Erythroblast (primary cell): ENCODE data around the gene WNT6.
A peak's percentile ranks its signal among the peaks of the same experiment; 100 is the strongest.

Experiments
- DNase-seq, 2 experiments: peaks; one replicate each; lab custom pipeline; 2025; lab: John Stamatoyannopoulos, UW
- GATA1 ChIP-seq: IDR thresholded peaks from 2 replicates; pipeline ENCODE4 v1.6.1; 2011; ENCODE audit warnings: low read depth, mild to moderate bottlenecking, control low read depth, low read length, moderate library complexity
- POLR2A ChIP-seq: IDR thresholded peaks from 2 replicates; pipeline ENCODE4 v1.6.1; 2011; ENCODE audit warnings: mild to moderate bottlenecking, low read length

Gene WNT6

DNA sequence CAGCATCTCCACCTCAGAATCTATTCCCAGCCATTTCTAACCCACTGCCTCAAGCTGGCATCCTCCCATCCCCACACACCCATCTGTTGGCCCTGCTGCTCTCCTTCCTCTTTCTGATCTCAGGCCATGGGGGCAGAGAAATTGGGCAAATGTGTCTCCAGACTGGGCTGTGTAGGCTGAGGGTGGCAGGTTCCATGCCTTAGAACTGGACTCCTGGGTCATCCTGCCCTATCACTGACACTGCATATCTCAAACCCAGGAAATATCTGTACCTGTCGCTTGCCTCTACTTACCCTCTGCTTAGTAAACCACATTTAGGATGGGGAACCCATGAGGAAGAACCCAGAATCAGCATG lies 22.8 kb downstream of the WNT6 start:
- TF ChIP-seq POLR2A = no peak
- no peak for TF ChIP-seq GATA1
- no peak for DNase-seq

DNA sequence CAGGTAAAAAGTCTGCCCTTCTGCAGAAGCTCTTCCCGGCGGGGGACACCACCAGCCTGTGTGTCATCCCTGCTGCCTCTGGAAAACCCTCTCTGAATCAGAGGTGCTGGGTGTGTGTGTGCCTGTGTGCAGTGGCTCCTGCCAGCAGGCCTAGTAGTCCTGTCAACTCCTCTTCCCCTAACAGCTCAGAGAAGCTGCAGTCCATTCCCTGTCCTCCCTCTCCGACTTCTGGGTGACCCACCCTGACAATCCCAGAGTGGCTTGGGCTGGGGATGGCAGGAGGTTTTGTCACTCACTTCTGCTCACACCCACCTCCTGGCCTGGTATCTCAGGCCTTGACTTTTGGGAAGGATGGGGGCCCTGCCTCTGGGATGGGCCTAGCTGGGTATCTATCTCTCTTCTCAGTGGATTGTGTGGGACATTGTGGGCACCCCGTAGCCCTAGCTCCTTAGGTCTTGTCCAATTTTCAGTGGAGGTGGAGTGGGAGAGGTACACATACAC lies 23.3 kb downstream of the WNT6 start:
- no peak for DNase-seq
- TF ChIP-seq POLR2A = no peak
- no peak for TF ChIP-seq GATA1

DNA sequence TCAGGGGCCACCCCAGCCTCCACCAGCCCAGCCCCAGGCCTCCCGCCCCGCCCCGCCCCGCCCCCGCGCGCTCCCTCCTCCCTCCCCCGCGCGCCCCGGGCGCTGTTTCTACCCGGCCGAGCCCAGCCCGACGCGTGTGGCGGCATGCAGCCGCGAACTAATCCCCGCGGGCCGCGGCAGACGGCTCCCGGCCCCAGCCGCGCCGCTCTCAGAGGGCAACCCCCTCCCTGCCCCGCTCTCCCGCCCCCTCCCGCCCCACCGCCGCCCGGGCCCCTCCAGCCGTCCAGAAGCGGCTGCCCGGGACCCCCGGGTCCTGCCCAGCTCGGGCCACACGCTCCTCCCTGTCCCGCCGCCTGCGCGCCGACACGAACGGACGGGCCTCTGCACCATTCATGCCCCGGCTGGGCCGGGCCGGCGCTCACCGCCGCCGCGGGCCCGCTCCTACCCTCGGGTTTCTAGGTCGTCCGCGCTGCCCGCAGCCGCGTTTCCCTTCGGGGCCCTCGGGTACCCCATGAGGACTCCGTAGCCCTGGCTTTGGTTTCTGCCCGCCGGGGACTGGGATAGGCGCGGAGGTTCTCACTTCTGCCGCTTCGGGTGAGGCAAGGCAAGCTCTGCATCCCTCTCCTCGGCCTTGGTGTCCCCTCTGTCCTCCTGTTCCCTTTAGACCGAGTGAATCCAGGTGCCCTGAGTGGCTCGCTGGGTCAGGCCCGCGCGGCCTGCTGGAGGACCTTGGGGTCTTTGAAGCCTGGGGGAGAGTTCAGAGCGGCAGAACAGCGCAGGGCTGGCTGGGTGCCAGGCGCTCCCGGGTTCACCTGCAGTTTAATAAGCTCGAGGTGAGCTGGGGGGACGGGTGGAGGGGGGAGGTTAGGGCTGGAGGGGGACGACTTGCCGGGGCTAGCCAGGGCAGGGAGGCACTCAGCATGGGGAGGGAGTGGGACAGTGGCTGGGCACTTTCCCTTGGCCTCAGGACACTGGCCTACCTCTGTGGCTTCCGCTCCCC lies 24.2 kb downstream of the WNT6 start:
- DNase-seq = no peak
- TF ChIP-seq GATA1 (no peak), POLR2A (no peak)

DNA sequence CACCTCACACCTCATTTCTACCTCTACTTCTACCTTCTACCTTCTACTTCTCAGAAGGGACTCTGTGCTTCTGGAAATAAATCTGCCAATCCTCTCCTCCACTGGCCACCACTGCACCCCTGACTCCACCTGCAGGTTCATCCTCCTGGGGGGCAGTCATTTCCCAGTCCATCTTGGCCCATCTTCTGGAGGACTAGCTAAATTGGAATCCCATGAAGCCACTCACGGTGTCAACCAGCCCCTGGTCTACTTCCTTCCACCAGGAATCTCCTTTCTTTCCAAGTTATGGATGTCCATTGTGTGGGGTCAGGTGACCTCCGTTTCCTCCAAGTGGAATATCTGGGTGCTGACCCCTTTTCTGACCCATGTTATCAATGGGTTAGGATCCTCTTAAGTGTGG lies 24.9 kb downstream of the WNT6 start:
- TF ChIP-seq POLR2A = no peak
- no peak for TF ChIP-seq GATA1
- no peak for DNase-seq

DNA sequence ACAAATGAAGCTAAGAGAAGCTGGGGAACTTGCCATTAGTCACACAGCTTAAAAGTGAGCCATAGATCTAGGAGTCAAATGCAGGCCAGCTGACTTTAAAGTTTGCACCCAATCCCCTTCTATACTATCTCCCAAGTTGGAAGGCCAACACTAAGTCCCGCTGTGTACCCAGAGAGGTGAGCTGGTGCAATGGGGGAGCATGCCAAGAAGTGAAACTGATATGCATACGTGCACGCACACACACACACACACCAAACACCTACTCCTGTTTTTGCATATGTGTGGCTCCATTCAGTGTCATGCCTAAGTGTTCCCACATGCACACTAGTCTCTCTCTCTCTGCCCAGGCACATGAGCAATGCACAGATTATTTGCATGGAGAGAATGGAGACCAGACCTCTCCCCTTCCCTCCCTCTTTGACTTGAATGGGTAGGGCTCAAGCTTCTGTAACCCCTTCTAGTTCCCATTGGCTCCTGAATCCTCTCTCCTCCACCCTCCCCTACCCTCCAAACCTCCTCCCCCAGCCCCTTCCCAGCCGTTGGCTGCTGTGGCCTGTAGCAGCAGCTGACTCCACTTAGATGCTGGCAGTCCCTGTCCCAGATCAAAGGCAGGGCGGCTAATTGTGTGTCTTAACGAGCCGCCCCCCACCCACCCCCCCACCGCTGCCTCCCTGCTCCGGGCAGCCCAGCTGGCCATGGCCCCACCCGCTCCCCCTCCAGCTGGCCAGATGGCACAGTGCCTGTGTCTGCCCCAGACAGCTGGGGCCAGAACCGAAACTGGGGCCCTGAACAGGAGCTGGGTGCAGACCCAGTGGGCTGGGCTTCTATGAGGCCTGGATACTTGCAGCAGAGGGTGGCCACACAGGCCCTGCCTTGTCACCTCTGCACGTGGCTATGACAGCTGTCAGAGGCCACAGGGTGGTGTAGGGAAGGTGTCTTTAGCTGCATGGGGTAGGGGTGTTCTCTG lies 26.7 kb downstream of the WNT6 start:
- DNase-seq = no peak

DNA sequence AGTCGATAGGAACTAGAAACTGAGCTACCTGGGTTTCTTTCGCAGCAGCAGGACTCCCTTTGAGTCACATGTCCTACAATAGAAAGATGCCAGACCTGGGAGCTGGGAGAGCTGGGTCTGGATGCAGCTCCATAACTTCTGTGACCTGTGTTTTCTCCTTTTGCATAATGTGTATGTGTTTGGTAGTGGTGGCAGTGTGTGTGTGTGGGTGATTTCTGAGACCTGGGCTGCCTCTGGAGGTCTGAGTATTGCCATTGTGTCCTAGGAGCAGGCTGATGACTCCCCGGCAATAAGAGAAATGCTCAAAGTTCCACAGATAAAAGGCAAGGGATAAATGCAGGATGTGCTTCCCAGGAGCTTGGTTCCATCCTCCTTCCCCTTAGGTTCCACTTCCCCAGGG lies 27.5 kb downstream of the WNT6 start:
- TF ChIP-seq POLR2A (no peak), GATA1 (no peak)
- DNase-seq = no peak

More for the DNA sequence above, 26.7 kb downstream of the WNT6 start:
- TF ChIP-seq GATA1 = no peak
- no peak for TF ChIP-seq POLR2A

DNA sequence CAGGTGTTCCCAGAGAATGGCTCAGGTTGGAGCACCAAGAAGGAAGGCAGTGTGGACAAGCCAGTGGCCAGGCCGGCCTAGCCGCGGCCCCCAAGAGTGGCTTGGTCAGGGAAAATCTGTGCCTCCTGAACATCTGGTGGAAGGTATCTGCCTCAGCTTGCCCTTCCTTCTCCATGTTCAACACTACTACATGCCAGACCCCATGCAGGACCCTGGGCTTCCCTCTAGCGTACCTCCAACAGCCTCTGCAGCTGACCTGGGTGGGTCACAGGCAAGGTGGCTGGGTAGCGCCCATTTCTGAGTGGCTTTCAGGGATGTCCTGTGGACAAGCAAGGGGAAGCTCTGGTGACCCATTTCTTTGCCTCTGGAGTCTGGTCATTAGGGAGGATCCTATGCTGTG lies 28.7 kb downstream of the WNT6 start:
- no peak for DNase-seq
- TF ChIP-seq GATA1 (no peak), POLR2A (no peak)

DNA sequence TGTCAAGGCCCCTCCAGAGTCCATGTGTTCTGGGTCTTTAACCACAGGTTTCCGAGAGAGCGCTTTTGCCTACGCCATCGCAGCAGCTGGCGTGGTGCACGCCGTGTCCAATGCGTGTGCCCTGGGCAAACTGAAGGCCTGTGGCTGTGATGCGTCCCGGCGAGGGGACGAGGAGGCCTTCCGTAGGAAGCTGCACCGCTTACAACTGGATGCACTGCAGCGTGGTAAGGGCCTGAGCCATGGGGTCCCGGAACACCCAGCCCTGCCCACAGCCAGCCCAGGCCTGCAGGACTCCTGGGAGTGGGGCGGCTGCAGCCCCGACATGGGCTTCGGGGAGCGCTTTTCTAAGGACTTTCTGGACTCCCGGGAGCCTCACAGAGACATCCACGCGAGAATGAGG lies 30.3 kb downstream of the WNT6 start:
- DNase-seq = no peak
- TF ChIP-seq GATA1 = no peak
- TF ChIP-seq POLR2A = no peak

DNA sequence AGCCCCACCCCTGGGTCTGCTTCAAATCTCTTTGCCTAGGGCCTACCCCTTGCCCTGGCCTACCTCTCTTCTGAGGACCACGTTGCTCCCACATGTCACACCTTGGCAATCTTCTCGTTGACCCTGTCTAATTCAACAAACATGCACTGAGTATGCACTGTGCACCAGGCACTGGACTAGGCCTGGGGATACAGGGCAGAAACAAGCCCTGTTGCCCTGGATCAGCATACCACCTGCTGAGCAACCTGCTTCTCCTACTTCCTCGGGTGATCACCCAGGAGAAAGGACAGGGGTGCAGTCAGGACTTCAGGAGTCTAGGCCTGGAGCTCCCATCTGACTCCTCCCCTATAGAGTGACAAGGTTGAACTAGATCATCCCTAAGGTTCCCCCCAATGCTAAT lies 30.8 kb downstream of the WNT6 start:
- no peak for DNase-seq
- TF ChIP-seq GATA1 = no peak
- no peak for TF ChIP-seq POLR2A

DNA sequence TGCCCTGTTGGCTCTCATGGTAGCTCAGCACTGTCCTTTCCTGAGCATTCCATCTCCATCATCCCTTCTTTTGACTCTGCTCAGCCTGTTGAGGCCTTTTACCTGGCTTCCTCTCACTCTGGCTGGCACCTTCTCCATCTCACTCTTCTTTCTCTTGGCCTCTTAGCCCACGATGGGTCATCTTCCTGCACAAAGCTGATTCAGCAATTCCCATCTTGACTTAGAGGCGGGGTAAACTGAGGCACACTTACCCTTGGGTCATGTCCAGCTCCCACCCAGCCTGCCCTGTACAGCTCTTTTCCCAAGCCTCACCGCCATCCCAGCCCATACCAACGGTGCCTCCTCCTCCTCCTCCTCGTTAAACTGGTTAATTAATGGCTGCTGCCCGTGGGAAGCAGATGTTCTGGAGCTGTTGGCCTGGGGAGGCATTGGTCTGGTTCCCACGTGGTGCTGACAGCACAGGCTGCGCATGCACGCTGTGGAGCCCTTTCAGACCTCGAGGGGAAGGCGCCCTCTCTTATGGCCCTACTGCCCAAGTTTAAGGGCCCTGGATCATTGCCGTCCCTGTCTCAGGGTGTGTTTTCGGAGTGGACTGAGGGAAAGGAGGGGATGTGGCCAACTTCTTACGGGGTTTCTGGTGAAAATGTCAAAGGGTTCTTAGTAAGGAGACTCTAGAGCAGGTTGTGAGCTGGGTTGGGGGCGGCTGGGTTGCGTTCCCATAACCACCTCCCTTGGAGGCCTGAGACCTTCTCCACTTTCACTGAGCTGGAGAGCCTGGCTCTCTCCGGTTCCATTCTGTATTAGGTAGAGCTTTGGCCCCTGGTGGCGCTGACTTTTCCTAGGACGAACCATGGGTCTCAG lies 31.9 kb downstream of the WNT6 start:
- DNase-seq = no peak
- no peak for TF ChIP-seq POLR2A
- no peak for TF ChIP-seq GATA1

DNA sequence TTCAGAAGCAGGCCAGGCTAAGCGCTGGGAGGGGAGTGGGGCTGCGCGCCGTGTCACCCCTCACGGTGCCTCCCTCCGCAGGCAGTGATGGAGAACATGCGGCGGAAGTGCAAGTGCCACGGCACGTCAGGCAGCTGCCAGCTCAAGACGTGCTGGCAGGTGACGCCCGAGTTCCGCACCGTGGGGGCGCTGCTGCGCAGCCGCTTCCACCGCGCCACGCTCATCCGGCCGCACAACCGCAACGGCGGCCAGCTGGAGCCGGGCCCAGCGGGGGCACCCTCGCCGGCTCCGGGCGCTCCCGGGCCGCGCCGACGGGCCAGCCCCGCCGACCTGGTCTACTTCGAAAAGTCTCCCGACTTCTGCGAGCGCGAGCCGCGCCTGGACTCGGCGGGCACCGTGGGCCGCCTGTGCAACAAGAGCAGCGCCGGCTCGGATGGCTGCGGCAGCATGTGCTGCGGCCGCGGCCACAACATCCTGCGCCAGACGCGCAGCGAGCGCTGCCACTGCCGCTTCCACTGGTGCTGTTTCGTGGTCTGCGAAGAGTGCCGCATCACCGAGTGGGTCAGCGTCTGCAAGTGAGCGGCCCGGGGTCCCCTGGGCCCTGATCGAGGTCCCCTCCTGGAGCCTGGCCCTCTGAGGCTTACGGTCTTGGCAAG lies 33.2 kb downstream of the WNT6 start:
- DNase-seq = peak; percentile 44 to 51
- TF ChIP-seq GATA1 = no peak
- TF ChIP-seq POLR2A = no peak

DNA sequence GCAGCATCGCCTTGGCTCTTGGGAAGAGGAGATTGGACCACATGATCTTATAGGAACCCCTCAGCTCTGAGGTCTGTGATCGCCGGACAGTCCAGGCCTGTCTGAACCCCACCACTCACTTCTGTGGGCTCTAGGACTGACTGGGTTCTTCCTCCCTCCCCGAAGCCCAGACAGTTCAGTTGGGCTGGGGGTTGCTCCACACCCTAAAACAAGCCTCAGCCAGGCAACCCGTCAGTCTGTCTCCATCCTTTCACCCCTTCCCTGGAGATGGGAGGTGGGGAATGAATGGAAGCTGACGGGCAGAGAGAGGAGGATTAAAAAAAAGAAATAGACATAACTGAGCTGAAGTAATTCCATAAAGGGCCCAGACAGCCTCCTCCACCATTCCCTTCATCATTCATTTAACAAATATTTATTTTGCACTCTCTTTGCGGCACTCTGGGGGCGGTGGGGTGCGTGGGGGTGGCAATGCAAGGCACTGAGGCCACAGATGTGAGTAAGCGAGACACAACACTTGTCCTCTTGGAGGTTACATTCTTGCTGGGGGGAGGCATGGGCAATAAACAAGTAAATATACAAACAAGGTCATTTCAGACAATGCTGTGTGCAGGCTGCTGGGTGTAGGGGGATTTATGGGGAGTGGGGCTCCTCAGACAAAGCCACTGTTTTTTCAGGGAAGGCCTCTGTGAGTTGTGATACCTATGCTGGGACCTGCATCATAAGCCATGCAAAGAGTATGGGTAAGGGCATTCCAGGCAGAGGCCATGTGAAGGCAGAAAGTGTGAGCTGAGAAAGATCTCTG lies 33.9 kb downstream of the WNT6 start:
- no peak for DNase-seq

More for the DNA sequence above, 33.9 kb downstream of the WNT6 start:
- TF ChIP-seq GATA1 (no peak), POLR2A (no peak)
